Endothelial cell of umbilical vein (primary cell): Measurements from ENCODE around the gene PRKCQ. TPM values are rescaled to one million over a fixed set of nuclear protein-coding genes. Genes with fewer than 3 reads are reported as not detected.

Experiments used
- BruUV-seq: library from RNA; stranded (reverse); fragments of 400-500 nt; replicated peaks from 2 replicates; lab custom pipeline; 2021; lab: Mats Ljungman, UMichigan
- CTCF ChIA-PET: fragments of 300-600, 350-600 bp; sonication (Branson Sonifier 250); formaldehyde crosslinking; loops from one replicate; lab custom pipeline; 2021; ENCODE audit warnings: antibody characterized with exemption, inconsistent platforms; lab: Charles Lee
- POLR2A ChIA-PET: fragments of 300-600, 350-600 bp; sonication (Branson Sonifier 250); formaldehyde crosslinking; loops from one replicate; lab custom pipeline; 2021; ENCODE audit warnings: antibody characterized with exemption, inconsistent platforms; lab: Charles Lee
- DNase-seq: peaks from one replicate; pipeline ENCODE4 v3.0.0-alpha.2; 2011; ENCODE audit warnings: low read depth, low spot score
- FAIRE-seq: peaks from 2 replicates; lab custom pipeline; 2011; peaks lifted over from hg19 to GRCh38; lab: Jason Lieb, UNC
- H2AFZ ChIP-seq: 2 replicates; pipeline ENCODE4 v1.6.0; 2012; ENCODE audit warnings: low read depth, low read length, control low read depth, inconsistent platforms
- H3K27ac ChIP-seq: 2 replicates; pipeline ENCODE4 v1.5.1; 2011; ENCODE audit warnings: low read depth, mild to moderate bottlenecking, control low read depth, low read length, moderate library complexity; ENCODE audit not compliant: insufficient read depth
- H3K27me3 ChIP-seq, 2 experiments: 2 replicates each; pipeline versions ENCODE4 v1.6.0 to v1.6.1; 2011; ENCODE audit warnings: low read length in 2 of 2, mixed read lengths in 1 of 2; ENCODE audit not compliant: control insufficient read depth in 2 of 2, insufficient read depth in 2 of 2
- H3K36me3 ChIP-seq, 2 experiments: 2 replicates in 1 of 2; 3 replicates in 1 of 2; pipeline ENCODE4 v1.5.1; 2011; ENCODE audit warnings: low read length in 2 of 2, mild to moderate bottlenecking in 1 of 2, moderate library complexity in 1 of 2; ENCODE audit not compliant: control insufficient read depth in 2 of 2, insufficient read depth in 2 of 2; ENCODE audit errors: extremely low read depth in 1 of 2
- H3K4me1 ChIP-seq: 3 replicates; pipeline ENCODE4 v1.5.1; 2011; ENCODE audit warnings: mild to moderate bottlenecking, low read length; ENCODE audit not compliant: control insufficient read depth, insufficient read depth; ENCODE audit errors: extremely low read depth
- H3K4me2 ChIP-seq: 2 replicates; pipeline ENCODE4 v1.6.1; 2011; ENCODE audit warnings: low read length, control low read depth, mixed read lengths; ENCODE audit not compliant: insufficient read depth
- H3K4me3 ChIP-seq, 3 experiments: fragments of 200-600 bp in 1 of 3; sonication (generic), shearing (Covaris generic) in 1 of 3; replicated peaks in 1 of 3; 2 replicates each; pipeline ENCODE4 v1.5.1; 2011 to 2016; ENCODE audit warnings: control low read depth in 3 of 3, low read length in 3 of 3, mild to moderate bottlenecking in 2 of 3, inconsistent platforms in 1 of 3, low read depth in 1 of 3, moderate library complexity in 1 of 3; ENCODE audit not compliant: insufficient read depth in 1 of 3
- H3K79me2 ChIP-seq: 2 replicates; pipeline ENCODE4 v1.6.0; 2012; ENCODE audit warnings: low read length, inconsistent platforms; ENCODE audit not compliant: control insufficient read depth, insufficient read depth
- H3K9ac ChIP-seq: replicated peaks from 2 replicates; pipeline ENCODE3; 2011; ENCODE audit warnings: low read length, control low read depth; ENCODE audit not compliant: insufficient read depth; ENCODE audit errors: extremely low read depth
- H3K9me1 ChIP-seq: replicated peaks from 3 replicates; pipeline ENCODE4 v1.6.0; 2011; ENCODE audit warnings: mild to moderate bottlenecking, low read length; ENCODE audit not compliant: control insufficient read depth, insufficient read depth; ENCODE audit errors: extremely low read depth
- H3K9me3 ChIP-seq: replicated peaks from 2 replicates; pipeline ENCODE4 v1.5.1; 2012; ENCODE audit warnings: low read length, inconsistent platforms; ENCODE audit not compliant: control insufficient read depth, insufficient read depth
- H4K20me1 ChIP-seq: replicated peaks from 2 replicates; pipeline ENCODE3; 2011; ENCODE audit warnings: mild to moderate bottlenecking, low read length; ENCODE audit not compliant: control insufficient read depth, insufficient read depth; ENCODE audit errors: extremely low read depth
- EZH2 ChIP-seq: IDR thresholded peaks from 2 replicates; pipeline ENCODE4 v1.6.1; 2012; ENCODE audit warnings: borderline replicate concordance, low read depth, mild to moderate bottlenecking, moderate library complexity, low read length, inconsistent platforms; ENCODE audit not compliant: severe bottlenecking
- FOS ChIP-seq: IDR thresholded peaks from 2 replicates; pipeline ENCODE4 v1.6.1; 2011; ENCODE audit warnings: mild to moderate bottlenecking, low read length, moderate library complexity, borderline replicate concordance; ENCODE audit not compliant: insufficient read depth
- JUN ChIP-seq: IDR thresholded peaks from 2 replicates; pipeline ENCODE4 v1.6.1; 2011; ENCODE audit warnings: borderline replicate concordance, low read depth; ENCODE audit not compliant: insufficient read length, insufficient read depth
- MAX ChIP-seq: IDR thresholded peaks from 2 replicates; pipeline ENCODE4 v1.6.1; 2011; ENCODE audit not compliant: insufficient read depth, insufficient read length
- MYC ChIP-seq: IDR thresholded peaks from one replicate; pipeline ENCODE4 v1.6.1; 2011; ENCODE audit warnings: mild to moderate bottlenecking, low read depth, low read length
- POLR2A ChIP-seq: IDR thresholded peaks from 2 replicates; pipeline ENCODE4 v1.6.1; 2012; ENCODE audit warnings: low read depth, mild to moderate bottlenecking, control low read depth, low read length
- POLR2AphosphoS5 ChIP-seq: IDR thresholded peaks from 2 replicates; pipeline ENCODE4 v1.6.1; 2012; ENCODE audit warnings: low read depth, mild to moderate bottlenecking, control low read depth, low read length, moderate library complexity; ENCODE audit not compliant: insufficient read depth
- dilution Hi-C: fragments of 300-500 bp; cut with MboI; formaldehyde crosslinking; loops from one replicate; pipeline ENCODE4 v1.15.0; 2019; ENCODE audit warnings: low sequenced_read_pairs; ENCODE audit not compliant: extremely low pct_ligation_motif_present
- intact Hi-C: fragments of 100-400 bp; cut with micrococcal nuclease; formaldehyde crosslinking; loops from one replicate; pipeline ENCODE4 v1.10.0; 2022
- polyA plus RNA-seq, 4 experiments: library from polyadenylated mRNA; depleted of rRNA in 3 of 4; stranded (reverse) in 3 of 4; unstranded in 1 of 4; fragments of >200 nt; gene quantifications; 2 replicates each; pipeline versions ENCODE4 v1.2.1 to v1.2.3, GENCODE V29; 2011 to 2012; ENCODE audit warnings: missing spikeins in 1 of 4
- total RNA-seq: library from RNA; stranded (reverse); gene quantifications from 2 replicates; pipeline ENCODE4 v1.2.3, GENCODE V29; 2021
- TF ChIP-seq, protein P1 (sequence below), 2 donors: IDR thresholded peaks; 1 replicate in 1 of 2; 2 replicates in 1 of 2; pipeline ENCODE4 v1.5.1; 2011; ENCODE audit warnings: low read length in 2 of 2, mild to moderate bottlenecking in 2 of 2, moderate library complexity in 2 of 2, control low read depth in 1 of 2, inconsistent platforms in 1 of 2, low read depth in 1 of 2; ENCODE audit not compliant: insufficient read depth in 1 of 2; ENCODE audit errors: extremely low read depth in 1 of 2

The PRKCQ gene
- total and polyA plus RNA-seq, 2 donors (not counting 3 experiments of a cell fraction or from before 2014, with no cell fraction given) = 0.32 to 0.55 TPM

GRCh38 chr10:6574664-6575176, 5.4 kb downstream of the PRKCQ start:
- Histone ChIP-seq H3K4me3 (no peak overlapping the region), H3K9me1 (no peaks in the 10 kb centered on the region), H3K4me2 (no peak overlapping the region), H3K27me3 (peaks cover 14 to 30% of the 10 kb centered on the region in 2 experiments), H3K36me3 (no peaks in the 10 kb centered on the region), H2AFZ (no peak overlapping the region), H3K4me1 (peaks cover 1% of the 10 kb centered on the region), H3K9ac (no peak overlapping the region), H4K20me1 (no peaks in the 10 kb centered on the region), H3K9me3 (no peaks in the 10 kb centered on the region), H3K79me2 (no peaks in the 10 kb centered on the region), H3K27ac (no peak overlapping the region)
- ChIA-PET CTCF (no interaction called here), POLR2A (no interaction called here)
- no peak for DNase-seq
- TF ChIP-seq MYC = no peak
- FAIRE-seq = no peak
- BruUV-seq = no TSS peak
- intact Hi-C loops = no loop called here
- dilution Hi-C loops = no loop called here

DNA sequence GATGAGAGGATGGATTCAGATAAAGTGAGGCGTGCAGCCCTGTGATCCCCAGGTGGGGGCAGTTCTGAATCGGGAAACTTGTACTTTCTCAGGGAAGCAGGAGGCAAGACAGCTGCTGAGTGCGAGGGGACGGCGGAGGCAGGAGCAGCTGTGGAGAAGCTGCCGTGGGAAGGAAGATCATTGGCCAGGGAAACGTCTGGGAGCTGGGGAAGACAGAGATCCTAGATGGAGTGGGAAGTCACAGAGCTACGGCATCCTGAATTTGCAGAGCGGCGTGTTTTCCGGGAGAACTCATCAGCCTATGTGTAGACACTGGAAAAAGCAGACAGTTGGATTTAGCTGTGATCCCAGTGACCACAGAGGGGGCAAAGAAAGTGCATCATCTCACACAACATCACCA, 9.2 kb downstream of the PRKCQ start:
- no TSS peak for BruUV-seq
- Histone ChIP-seq H3K9ac (no peak overlapping the region), H3K9me1 (no peaks in the 10 kb centered on the region), H4K20me1 (no peaks in the 10 kb centered on the region), H2AFZ (no peak overlapping the region), H3K79me2 (no peaks in the 10 kb centered on the region), H3K4me2 (no peak overlapping the region), H3K36me3 (no peaks in the 10 kb centered on the region), H3K4me1 (no peaks in the 10 kb centered on the region), H3K27ac (no peak overlapping the region), H3K27me3 (no peaks in the 10 kb centered on the region), H3K9me3 (no peaks in the 10 kb centered on the region), H3K4me3 (no peak overlapping the region)
- TF ChIP-seq JUN (no peak), FOS (no peak), MAX (no peak), POLR2AphosphoS5 (no peak), EZH2 (no peak), POLR2A (no peak)
- TF ChIP-seq, protein P1, sequence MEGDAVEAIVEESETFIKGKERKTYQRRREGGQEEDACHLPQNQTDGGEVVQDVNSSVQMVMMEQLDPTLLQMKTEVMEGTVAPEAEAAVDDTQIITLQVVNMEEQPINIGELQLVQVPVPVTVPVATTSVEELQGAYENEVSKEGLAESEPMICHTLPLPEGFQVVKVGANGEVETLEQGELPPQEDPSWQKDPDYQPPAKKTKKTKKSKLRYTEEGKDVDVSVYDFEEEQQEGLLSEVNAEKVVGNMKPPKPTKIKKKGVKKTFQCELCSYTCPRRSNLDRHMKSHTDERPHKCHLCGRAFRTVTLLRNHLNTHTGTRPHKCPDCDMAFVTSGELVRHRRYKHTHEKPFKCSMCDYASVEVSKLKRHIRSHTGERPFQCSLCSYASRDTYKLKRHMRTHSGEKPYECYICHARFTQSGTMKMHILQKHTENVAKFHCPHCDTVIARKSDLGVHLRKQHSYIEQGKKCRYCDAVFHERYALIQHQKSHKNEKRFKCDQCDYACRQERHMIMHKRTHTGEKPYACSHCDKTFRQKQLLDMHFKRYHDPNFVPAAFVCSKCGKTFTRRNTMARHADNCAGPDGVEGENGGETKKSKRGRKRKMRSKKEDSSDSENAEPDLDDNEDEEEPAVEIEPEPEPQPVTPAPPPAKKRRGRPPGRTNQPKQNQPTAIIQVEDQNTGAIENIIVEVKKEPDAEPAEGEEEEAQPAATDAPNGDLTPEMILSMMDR (IDR thresholded peaks at IDR 0.05; ENCODE audit: extremely low read depth in 1 of 2, insufficient read depth in 1 of 2, low read depth in 1 of 2, low read length in 2 of 2) = no peak
- intact Hi-C loops = no loop called here
- DNase-seq = no peak
- ChIA-PET CTCF (interaction anchor here (3.1 kb wide), 1 partner anchor 10 kb away, joined by 12 read pairs; no protein-coding TSS in a partner anchor), POLR2A (no interaction called here)
- FAIRE-seq = no peak
- dilution Hi-C loops = no loop called here
